Natural killer cell (primary cell): ENCODE results near the gene CARMIL3. TPM values are rescaled to one million over a fixed set of nuclear protein-coding genes. Genes with fewer than 3 reads are reported as not detected.

Experiments
- ATAC-seq, 3 donors: fragments of 150-1000 bp in 2 of 3; fragments of 200-7000 bp in 1 of 3; cut with Tn5 transposase; 1 replicate in 1 of 3; 2 replicates in 2 of 3; pipeline ENCODE4 v1.10.0; 2021; ENCODE audit warnings: mild to moderate bottlenecking in 2 of 3, moderate library complexity in 2 of 3
- DNase-seq, 2 donors: peaks; one replicate each; pipeline versions ENCODE4 v3.0.0 to v3.0.0-alpha.2; 2013 to 2021; ENCODE audit warnings: mixed read lengths in 1 of 2
- H3K27ac ChIP-seq: one replicate; pipeline ENCODE4 v1.5.1; 2013; ENCODE audit warnings: mild to moderate bottlenecking, low read length
- H3K27me3 ChIP-seq: one replicate; pipeline ENCODE4 v1.6.1; 2013; ENCODE audit warnings: low read length; ENCODE audit not compliant: control insufficient read depth, insufficient read depth
- H3K36me3 ChIP-seq: one replicate; pipeline ENCODE4 v1.6.1; 2013; ENCODE audit warnings: low read length; ENCODE audit not compliant: control insufficient read depth, insufficient read depth
- H3K4me1 ChIP-seq: one replicate; pipeline ENCODE4 v1.6.1; 2013; ENCODE audit warnings: low read length; ENCODE audit not compliant: control insufficient read depth, insufficient read depth
- H3K4me3 ChIP-seq: one replicate; pipeline ENCODE4 v1.5.1; 2013; ENCODE audit warnings: low read length
- H3K9me3 ChIP-seq: one replicate; pipeline ENCODE4 v1.6.1; 2013; ENCODE audit warnings: low read length; ENCODE audit not compliant: control insufficient read depth, insufficient read depth
- H3K27ac Mint-ChIP-seq, 2 donors: one replicate each; pipeline ENCODE4 v1.8.0; 2022; ENCODE audit warnings: mild to moderate bottlenecking in 2 of 2, mixed read lengths in 2 of 2, moderate library complexity in 1 of 2
- H3K27me3 Mint-ChIP-seq, 2 donors: one replicate each; pipeline ENCODE4 v1.8.0; 2022; ENCODE audit warnings: low read depth in 2 of 2, mixed read lengths in 2 of 2
- H3K36me3 Mint-ChIP-seq: one replicate; pipeline ENCODE4 v1.8.0; 2022; ENCODE audit warnings: mixed read lengths
- H3K4me1 Mint-ChIP-seq, 2 donors: one replicate each; pipeline ENCODE4 v1.8.0; 2022; ENCODE audit warnings: mixed read lengths in 2 of 2
- H3K4me3 Mint-ChIP-seq: one replicate; pipeline ENCODE4 v1.8.0; 2022; ENCODE audit warnings: mild to moderate bottlenecking, moderate library complexity, mixed read lengths
- H3K9me3 Mint-ChIP-seq, 2 donors: one replicate each; pipeline ENCODE4 v1.8.0; 2022; ENCODE audit warnings: mixed read lengths in 2 of 2
- CTCF ChIP-seq: fragments of 200-600 bp; IDR thresholded peaks from one replicate; pipeline ENCODE4 v1.8.0; 2022; ENCODE audit warnings: antibody characterized with exemption
- WGBS: methylation state at CpG from one replicate; pipeline ENCODE4 v1.1.7; 2013; ENCODE audit warnings: missing lambda C conversion rate; ENCODE audit not compliant: insufficient coverage; 5-methylcytosine and 5-hydroxymethylcytosine counted together
- intact Hi-C: fragments of 100-400 bp; cut with micrococcal nuclease; formaldehyde crosslinking; loops from one replicate; pipeline ENCODE4 v1.14.2; 2022
- total RNA-seq, 4 donors: library from RNA; stranded (reverse); fragments of 120-200 nt in 1 of 4; gene quantifications; one replicate each; pipeline versions ENCODE4 v1.2.3 to v1.2.4, GENCODE V29; 2013 to 2022

Gene CARMIL3
- total RNA-seq, 3 donors from 2014 or later (not counting 1 experiment from before 2014, with no cell fraction given): 17.8 to 28.6 (median 18.6) TPM

GRCh38 chr14:24066496-24067132, 14.8 kb downstream of the CARMIL3 start:
- Mint-ChIP-seq H3K4me3 (no peak overlapping the region), H3K36me3 (no peaks in the 10 kb centered on the region), H3K9me3 (no peaks in the 10 kb centered on the region), H3K27ac (no peak overlapping the region), H3K27me3 (peaks cover 0 to 7% of the 10 kb centered on the region in 2 donors), H3K4me1 (no peaks in the 10 kb centered on the region)
- H3K4me3 ChIP-seq: no peak overlapping the region
- H3K4me1 ChIP-seq: no peaks in the 10 kb centered on the region
- TF ChIP-seq CTCF: no peak
- DNase-seq: no peak
- H3K27ac ChIP-seq: no peak overlapping the region
- no peaks in the 10 kb centered on the region for H3K36me3 ChIP-seq
- intact Hi-C loops: no loop called here
- H3K27me3 ChIP-seq: no peaks in the 10 kb centered on the region
- no peak for ATAC-seq
- H3K9me3 ChIP-seq: no peaks in the 10 kb centered on the region
- WGBS: 89% methylated on average over 8 of the region's 8 CpGs

GRCh38 chr14:24067133-24068082, 15.6 kb downstream of the CARMIL3 start:
- no peak for TF ChIP-seq CTCF
- Mint-ChIP-seq H3K4me1 (no peaks in the 10 kb centered on the region), H3K36me3 (no peaks in the 10 kb centered on the region), H3K27me3 (peaks cover 0 to 7% of the 10 kb centered on the region in 2 donors), H3K4me3 (no peak overlapping the region), H3K9me3 (no peaks in the 10 kb centered on the region), H3K27ac (no peak overlapping the region)
- Histone ChIP-seq H3K36me3 (no peaks in the 10 kb centered on the region), H3K27ac (no peak overlapping the region), H3K9me3 (no peaks in the 10 kb centered on the region), H3K27me3 (no peaks in the 10 kb centered on the region), H3K4me1 (no peaks in the 10 kb centered on the region), H3K4me3 (no peak overlapping the region)
- intact Hi-C loops: no loop called here
- DNase-seq (no peak), ATAC-seq (no peak)
- WGBS: 92% methylated on average over 12 of the region's 12 CpGs

GRCh38 chr14:24068711-24069410, 17.1 kb downstream of the CARMIL3 start:
- no peak overlapping the region for H3K4me3 Mint-ChIP-seq
- no peak for ATAC-seq
- Histone ChIP-seq H3K27ac (no peak overlapping the region), H3K9me3 (no peaks in the 10 kb centered on the region), H3K4me1 (no peaks in the 10 kb centered on the region), H3K36me3 (no peaks in the 10 kb centered on the region), H3K27me3 (no peaks in the 10 kb centered on the region), H3K4me3 (no peak overlapping the region)
- no peak for DNase-seq
- H3K36me3 Mint-ChIP-seq: no peaks in the 10 kb centered on the region
- intact Hi-C loops: no loop called here
- no peaks in the 10 kb centered on the region for H3K4me1 Mint-ChIP-seq
- H3K27me3 Mint-ChIP-seq: peaks cover 0 to 7% of the 10 kb centered on the region in 2 donors
- WGBS: 87% methylated on average over 10 of the region's 10 CpGs
- H3K27ac Mint-ChIP-seq: no peak overlapping the region
- no peaks in the 10 kb centered on the region for H3K9me3 Mint-ChIP-seq
- no peak for TF ChIP-seq CTCF
